SK-N-MC (cell line): ENCODE results near the gene ACTA1.
"Not testable (repeated sequence)": the region's sequence is repeated elsewhere in the genome, so short reads cannot be mapped to it uniquely, and the experiment has no call there.

Experiments
- EZH2 ChIP-seq: fragments of 200-600 bp; sonication (generic); IDR thresholded peaks from one replicate; pipeline ENCODE4 v1.6.1; 2017; ENCODE audit warnings: antibody characterized with exemption
- FOXP2 ChIP-seq: optimal IDR thresholded peaks from 2 replicates; pipeline ENCODE3; 2011; ENCODE audit warnings: mild to moderate bottlenecking, moderate library complexity; ENCODE audit not compliant: insufficient read depth; ENCODE audit errors: extremely low read length, control extremely low read depth
- POLR2AphosphoS5 ChIP-seq: IDR thresholded peaks from 2 replicates; pipeline ENCODE4 v1.6.1; 2012; ENCODE audit warnings: mild to moderate bottlenecking, low read depth, low read length, borderline replicate concordance

DNA sequence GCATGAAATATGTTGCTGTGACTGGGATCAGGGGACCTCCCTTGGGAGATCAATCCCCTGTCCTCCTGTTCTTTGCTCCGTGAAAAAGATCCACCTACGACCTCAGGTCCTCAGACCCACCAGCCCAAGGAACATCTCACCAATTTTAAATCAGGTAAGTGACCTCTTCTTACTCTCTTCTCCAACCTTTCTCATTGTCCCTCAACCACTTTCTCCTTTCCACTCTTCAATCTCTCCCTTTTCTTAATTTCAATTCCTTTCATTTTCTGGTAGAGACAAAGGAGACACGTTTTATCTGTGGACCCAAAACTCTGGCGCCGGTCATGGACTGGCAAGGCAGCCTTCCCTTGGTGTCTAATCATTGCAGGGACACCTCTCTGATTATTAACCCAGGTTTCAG is 21.1 kb downstream of the ACTA1 start:
- not testable (repeated sequence) for TF ChIP-seq EZH2, POLR2AphosphoS5, FOXP2
